GM19035 (cell line): Measurements from ENCODE around the gene TRPC4.

Experiments
- ATAC-seq: cut with Tn5 transposase; IDR thresholded peaks from one replicate; pipeline ENCODE4 v1.9.1; 2021; ENCODE audit not compliant: unreplicated experiment

The TRPC4 gene

GRCh38 chr13:37735293-37735692 is 134.3 kb downstream of the TRPC4 start:
- ATAC-seq, result no peak

GRCh38 chr13:37729876-37730275 is 139.7 kb downstream of the TRPC4 start:
- no peak for ATAC-seq

GRCh38 chr13:37716420-37717195 is 153.0 kb downstream of the TRPC4 start:
- ATAC-seq, result no peak

- ATAC-seq, result no peak
Observed at GRCh38 chr13:37715606-37716015, 154.0 kb downstream of the TRPC4 start.

- ATAC-seq, result no peak
Observed at GRCh38 chr13:37709318-37709717, 160.3 kb downstream of the TRPC4 start.

GRCh38 chr13:37707739-37708500 is 161.7 kb downstream of the TRPC4 start:
- no peak for ATAC-seq

- no peak for ATAC-seq
Observed at GRCh38 chr13:37706041-37706440, 163.5 kb downstream of the TRPC4 start.

GRCh38 chr13:37701972-37702371 is 167.6 kb downstream of the TRPC4 start:
- ATAC-seq, result no peak

GRCh38 chr13:37701306-37701705 is 168.3 kb downstream of the TRPC4 start:
- no peak for ATAC-seq

- no peak for ATAC-seq
Observed at GRCh38 chr13:37700887-37701286, 168.7 kb downstream of the TRPC4 start.

GRCh38 chr13:37695200-37695599 is 174.4 kb downstream of the TRPC4 start:
- ATAC-seq, result no peak

- no peak for ATAC-seq
Observed at GRCh38 chr13:37690361-37690760, 179.2 kb downstream of the TRPC4 start.

- ATAC-seq, result no peak
Observed at GRCh38 chr13:37686501-37686900, 183.1 kb downstream of the TRPC4 start.

- no peak for ATAC-seq
Observed at GRCh38 chr13:37685206-37685605, 184.4 kb downstream of the TRPC4 start.

GRCh38 chr13:37682496-37682895 is 187.1 kb downstream of the TRPC4 start:
- ATAC-seq, result no peak

GRCh38 chr13:37681281-37682032 is 188.1 kb downstream of the TRPC4 start:
- ATAC-seq, result no peak

- ATAC-seq, result no peak
Observed at GRCh38 chr13:37680137-37680536, 189.4 kb downstream of the TRPC4 start.

- no peak for ATAC-seq
Observed at GRCh38 chr13:37679043-37679442, 190.5 kb downstream of the TRPC4 start.

- no peak for ATAC-seq
Observed at GRCh38 chr13:37669845-37670244, 199.7 kb downstream of the TRPC4 start.

- no peak for ATAC-seq
Observed at GRCh38 chr13:37667702-37668101, 201.9 kb downstream of the TRPC4 start.

GRCh38 chr13:37666036-37666435 is 203.5 kb downstream of the TRPC4 start:
- ATAC-seq, result no peak

GRCh38 chr13:37665420-37665819 is 204.2 kb downstream of the TRPC4 start:
- ATAC-seq, result no peak
